WTC11 (cell line): ENCODE measurements around the gene CGNL1. TPM values are rescaled to one million over a fixed set of nuclear protein-coding genes. Genes with fewer than 3 reads are reported as not detected.

Experiments
- ATAC-seq: fragments of 200-7000 bp; cut with Tn5 transposase; 2 replicates; pipeline ENCODE4 v1.10.0; 2021; ENCODE audit warnings: mild to moderate bottlenecking, moderate library complexity
- CTCF ChIA-PET: fragments of 300-600 bp; sonication (Branson Sonifier 250); formaldehyde crosslinking; loops from one replicate; lab custom pipeline; 2021; ENCODE audit warnings: antibody characterized with exemption; lab: Charles Lee
- POLR2A ChIA-PET: fragments of 350-600 bp; sonication (Branson Sonifier 250); formaldehyde crosslinking; loops from one replicate; lab custom pipeline; 2021; ENCODE audit warnings: antibody characterized with exemption; lab: Charles Lee
- DNase-seq: peaks from one replicate; pipeline ENCODE4 v3.0.0; 2021; ENCODE audit warnings: low spot score
- H3K27ac Mint-ChIP-seq: 2 replicates; pipeline ENCODE4 v1.8.0; 2021; ENCODE audit warnings: mixed read lengths
- H3K27me3 Mint-ChIP-seq: 2 replicates; pipeline ENCODE4 v1.8.0; 2021; ENCODE audit warnings: low read depth, mild to moderate bottlenecking, moderate library complexity, mixed read lengths
- H3K36me3 Mint-ChIP-seq: 2 replicates; pipeline ENCODE4 v1.8.0; 2021; ENCODE audit warnings: mixed read lengths
- H3K4me1 Mint-ChIP-seq: 2 replicates; pipeline ENCODE4 v1.8.0; 2022; ENCODE audit warnings: mixed read lengths
- H3K4me3 Mint-ChIP-seq: 2 replicates; pipeline ENCODE4 v1.8.0; 2021; ENCODE audit warnings: mild to moderate bottlenecking, moderate library complexity, mixed read lengths
- H3K9me3 Mint-ChIP-seq: 2 replicates; pipeline ENCODE4 v1.8.0; 2021; ENCODE audit warnings: mixed read lengths
- ATF3 ChIP-seq: sonication (generic); formaldehyde crosslinking; conservative IDR thresholded peaks from 2 replicates; pipeline ENCODE4 v1.8.1; 2022; ENCODE audit warnings: mild to moderate bottlenecking, missing genetic modification reagents
- CREM ChIP-seq: sonication (generic); formaldehyde crosslinking; IDR thresholded peaks from 2 replicates; pipeline ENCODE4 v1.8.1; 2022; ENCODE audit warnings: mild to moderate bottlenecking, missing genetic modification reagents, moderate library complexity
- CTCF ChIP-seq: fragments of 200-600 bp; IDR thresholded peaks from 2 replicates; pipeline ENCODE4 v1.8.0; 2022; ENCODE audit warnings: antibody characterized with exemption
- EMX1 ChIP-seq: fragments of 250-450 bp; sonication (Bioruptor Pico); IDR thresholded peaks from 2 replicates; pipeline ENCODE4 v1.8.0; 2021; ENCODE audit warnings: mild to moderate bottlenecking
- FOXK1 ChIP-seq: sonication (generic); formaldehyde crosslinking; IDR thresholded peaks from 2 replicates; pipeline ENCODE4 v1.8.0; 2022; ENCODE audit warnings: mild to moderate bottlenecking, moderate library complexity, missing genetic modification reagents
- FOXP1 ChIP-seq: sonication (generic); formaldehyde crosslinking; IDR thresholded peaks from 2 replicates; pipeline ENCODE4 v1.8.0; 2022; ENCODE audit warnings: missing genetic modification reagents, mild to moderate bottlenecking, moderate library complexity, borderline replicate concordance
- FOXP4 ChIP-seq: sonication (generic); formaldehyde crosslinking; IDR thresholded peaks from 2 replicates; pipeline ENCODE4 v1.8.0; 2022; ENCODE audit warnings: mild to moderate bottlenecking, missing genetic modification reagents
- GABPB1 ChIP-seq: sonication (generic); formaldehyde crosslinking; IDR thresholded peaks from 2 replicates; pipeline ENCODE4 v1.8.1; 2023; ENCODE audit warnings: mild to moderate bottlenecking, missing genetic modification reagents
- GRHL2 ChIP-seq: fragments of 250-450 bp; sonication (Bioruptor Pico); IDR thresholded peaks from 2 replicates; pipeline ENCODE4 v1.8.0; 2022; ENCODE audit warnings: mild to moderate bottlenecking, moderate library complexity; ENCODE audit not compliant: insufficient replicate concordance, severe bottlenecking
- GTF2I ChIP-seq: fragments of 250-450 bp; sonication (Bioruptor Pico); conservative IDR thresholded peaks from 2 replicates; pipeline ENCODE4 v1.4.0; 2021; ENCODE audit warnings: mild to moderate bottlenecking
- HMGA2 ChIP-seq: fragments of 250-450 bp; sonication (Bioruptor Pico); IDR thresholded peaks from 2 replicates; pipeline ENCODE4 v1.4.0; 2021; ENCODE audit warnings: mild to moderate bottlenecking, moderate library complexity
- IRF1 ChIP-seq: sonication (generic); formaldehyde crosslinking; IDR thresholded peaks from 2 replicates; pipeline ENCODE4 v1.8.0; 2023; ENCODE audit warnings: missing genetic modification reagents
- IRF2 ChIP-seq: sonication (generic); formaldehyde crosslinking; IDR thresholded peaks from 2 replicates; pipeline ENCODE4 v1.8.0; 2022; ENCODE audit warnings: low read depth, missing genetic modification reagents, borderline replicate concordance
- MAX ChIP-seq: sonication (generic); formaldehyde crosslinking; IDR thresholded peaks from 2 replicates; pipeline ENCODE4 v1.8.0; 2022; ENCODE audit warnings: mild to moderate bottlenecking, missing genetic modification reagents
- NFYB ChIP-seq: sonication (generic); formaldehyde crosslinking; conservative IDR thresholded peaks from 2 replicates; pipeline ENCODE4 v1.8.0; 2022; ENCODE audit warnings: low read depth, missing genetic modification reagents
- NR3C1 ChIP-seq: sonication (generic); formaldehyde crosslinking; conservative IDR thresholded peaks from 2 replicates; pipeline ENCODE4 v1.8.1; 2023; ENCODE audit warnings: low read depth, mild to moderate bottlenecking, missing genetic modification reagents
- RELA ChIP-seq: sonication (generic); formaldehyde crosslinking; IDR thresholded peaks from 2 replicates; pipeline ENCODE4 v1.8.1; 2022; ENCODE audit warnings: missing genetic modification reagents, mild to moderate bottlenecking, borderline replicate concordance
- SMAD4 ChIP-seq: sonication (generic); formaldehyde crosslinking; IDR thresholded peaks from 2 replicates; pipeline ENCODE4 v1.8.0; 2022; ENCODE audit warnings: mild to moderate bottlenecking, missing genetic modification reagents
- SOX15 ChIP-seq: fragments of 250-450 bp; sonication (Bioruptor Pico); IDR thresholded peaks from 2 replicates; pipeline ENCODE4 v1.9.0; 2021; ENCODE audit warnings: mild to moderate bottlenecking
- SP1 ChIP-seq: sonication (generic); formaldehyde crosslinking; conservative IDR thresholded peaks from 2 replicates; pipeline ENCODE4 v1.8.1; 2022; ENCODE audit warnings: missing genetic modification reagents
- TP53 ChIP-seq: sonication (generic); formaldehyde crosslinking; IDR thresholded peaks from 2 replicates; pipeline ENCODE4 v1.8.1; 2023; ENCODE audit warnings: mild to moderate bottlenecking, missing genetic modification reagents
- USF2 ChIP-seq: sonication (generic); formaldehyde crosslinking; IDR thresholded peaks from 2 replicates; pipeline ENCODE4 v1.8.1; 2023; ENCODE audit warnings: mild to moderate bottlenecking, missing genetic modification reagents, moderate library complexity
- ZBTB21 ChIP-seq: sonication (generic); formaldehyde crosslinking; IDR thresholded peaks from 2 replicates; pipeline ENCODE4 v1.8.1; 2023; ENCODE audit warnings: mild to moderate bottlenecking, missing genetic modification reagents, borderline replicate concordance
- ZMAT4 ChIP-seq: fragments of 250-450 bp; sonication (Bioruptor Pico); IDR thresholded peaks from 2 replicates; pipeline ENCODE4 v1.9.0; 2021; ENCODE audit warnings: mild to moderate bottlenecking
- ZNF317 ChIP-seq: sonication (generic); formaldehyde crosslinking; IDR thresholded peaks from 2 replicates; pipeline ENCODE4 v1.8.1; 2023; ENCODE audit warnings: low read depth, mild to moderate bottlenecking, moderate library complexity, missing genetic modification reagents, borderline replicate concordance
- ZNF416 ChIP-seq: fragments of 250-450 bp; sonication (Bioruptor Pico); IDR thresholded peaks from 2 replicates; pipeline ENCODE4 v1.9.0; 2021; ENCODE audit warnings: mild to moderate bottlenecking, inconsistent platforms
- ZNF423 ChIP-seq: fragments of 250-450 bp; sonication (Bioruptor Pico); IDR thresholded peaks from 2 replicates; pipeline ENCODE4 v2.1.2; 2022; ENCODE audit warnings: mild to moderate bottlenecking, moderate library complexity
- total RNA-seq: library from RNA; stranded (reverse); gene quantifications from 3 replicates; pipeline ENCODE4 v1.2.3, GENCODE V29; 2021

CGNL1 gene
- total RNA-seq, 1 experiment from 2014 or later = 57.3 TPM

- TF ChIP-seq NR3C1 = no peak
Observed at GRCh38 chr15:57538821-57539220, 162.5 kb downstream of the CGNL1 start (continued).

- no peaks in the 10 kb centered on the region for H3K4me1 Mint-ChIP-seq
- POLR2A ChIA-PET = no interaction called here
- no peak for ATAC-seq
- TF ChIP-seq FOXP4 (CRISPR knock-in tag) (no peak), USF2 (CRISPR knock-in tag) (no peak), MAX (CRISPR knock-in tag) (no peak), ATF3 (CRISPR knock-in tag) (no peak), SMAD4 (CRISPR knock-in tag) (no peak), ZMAT4 (CRISPR knock-in tag) (no peak), GABPB1 (no peak), ZNF317 (CRISPR knock-in tag) (no peak), SOX15 (no peak), GRHL2 (CRISPR knock-in tag) (no peak), NFYB (CRISPR knock-in tag) (no peak), EMX1 (CRISPR knock-in tag) (no peak), ZBTB21 (CRISPR knock-in tag) (no peak), HMGA2 (CRISPR knock-in tag) (no peak), IRF2 (no peak), FOXK1 (no peak), CTCF (no peak), IRF1 (no peak), ZNF416 (no peak)
- TF ChIP-seq, all 79 proteins: peak for 0
- Mint-ChIP-seq H3K27ac (no peak overlapping the region), H3K4me3 (no peak overlapping the region), H3K27me3 (no peaks in the 10 kb centered on the region), H3K9me3 (peaks cover 10% of the 10 kb centered on the region), H3K36me3 (peaks cover 39% of the 10 kb centered on the region)
- no peak for DNase-seq
- CTCF ChIA-PET = interaction anchor here (1.0 to 2.4 kb wide), 2 partner anchors 13 to 195 kb away, joined by 3 to 11 read pairs; no protein-coding TSS in a partner anchor
Observed at GRCh38 chr15:57540211-57540610, 163.9 kb downstream of the CGNL1 start.

- peaks cover 39% of the 10 kb centered on the region for H3K36me3 Mint-ChIP-seq
- POLR2A ChIA-PET = no interaction called here
- no peak overlapping the region for H3K4me3 Mint-ChIP-seq
- no peak overlapping the region for H3K27ac Mint-ChIP-seq
- DNase-seq = no peak
- peaks cover 5% of the 10 kb centered on the region for H3K9me3 Mint-ChIP-seq
- no peak for ATAC-seq
- no peaks in the 10 kb centered on the region for H3K4me1 Mint-ChIP-seq
- no peaks in the 10 kb centered on the region for H3K27me3 Mint-ChIP-seq
- CTCF ChIA-PET = interaction anchor here (2.4 kb wide), 1 partner anchor 13 kb away, joined by 11 read pairs; no protein-coding TSS in a partner anchor
- TF ChIP-seq CTCF = no peak
- TF ChIP-seq TP53 (CRISPR knock-in tag) = no peak
- no peak for TF ChIP-seq IRF1
- TF ChIP-seq RELA (CRISPR knock-in tag) = no peak
- TF ChIP-seq ZNF423 = no peak
- TF ChIP-seq GTF2I = no peak
- no peak for TF ChIP-seq SP1 (CRISPR knock-in tag)
- TF ChIP-seq FOXP1 = no peak
- TF ChIP-seq CREM (CRISPR knock-in tag) = no peak
Observed at GRCh38 chr15:57540736-57541135, 164.4 kb downstream of the CGNL1 start.
